Skeletal muscle satellite cell (primary cell): ENCODE measurements around the gene PDSS2.

Experiments
- H3K27me3 ChIP-seq: 2 replicates; pipeline ENCODE4 v1.7.0; 2013; ENCODE audit warnings: low read length; ENCODE audit not compliant: control insufficient read depth, insufficient read depth
- H3K36me3 ChIP-seq: 2 replicates; pipeline ENCODE4 v1.7.0; 2013; ENCODE audit warnings: mild to moderate bottlenecking, control low read depth, low read length; ENCODE audit not compliant: insufficient read depth
- H3K4me1 ChIP-seq: 2 replicates; pipeline ENCODE4 v1.7.0; 2013; ENCODE audit warnings: low read length; ENCODE audit not compliant: control insufficient read depth, insufficient read depth
- H3K4me2 ChIP-seq: 2 replicates; pipeline ENCODE4 v1.7.0; 2013; ENCODE audit warnings: mild to moderate bottlenecking, low read length
- H3K4me3 ChIP-seq: 2 replicates; pipeline ENCODE4 v1.7.0; 2013; ENCODE audit warnings: low read length
- H3K9ac ChIP-seq: 2 replicates; pipeline ENCODE4 v1.7.0; 2013; ENCODE audit warnings: mild to moderate bottlenecking, low read depth, low read length, moderate library complexity
- H3K9me3 ChIP-seq: replicated peaks from 2 replicates; pipeline ENCODE4 v1.7.0; 2013; ENCODE audit warnings: mild to moderate bottlenecking, control low read depth, low read length

PDSS2 gene

DNA sequence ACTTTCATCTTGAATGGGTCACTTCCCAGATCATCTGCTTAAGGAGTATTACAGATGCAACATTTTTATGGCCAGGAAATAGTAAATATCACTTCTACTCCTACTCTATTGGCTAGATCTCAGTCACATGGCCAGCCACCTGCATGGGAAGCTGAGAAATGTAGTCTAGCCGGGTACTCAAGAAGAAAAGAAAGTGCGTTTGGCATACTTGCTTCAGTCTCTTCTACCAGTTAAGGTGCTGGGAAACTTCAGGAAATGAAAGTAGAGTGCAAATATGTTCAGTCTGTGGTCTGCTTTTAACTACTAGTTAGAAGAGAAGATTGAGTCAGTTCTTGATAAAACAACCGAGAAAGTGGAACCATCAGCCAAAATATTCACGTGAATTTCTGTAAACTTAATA, 129.2 kb downstream of the PDSS2 start:
- Histone ChIP-seq H3K4me1 (no peaks in the 10 kb centered on the region), H3K9ac (no peak overlapping the region), H3K4me2 (no peak overlapping the region), H3K36me3 (no peaks in the 10 kb centered on the region), H3K27me3 (no peaks in the 10 kb centered on the region), H3K9me3 (no peaks in the 10 kb centered on the region), H3K4me3 (no peak overlapping the region)

DNA sequence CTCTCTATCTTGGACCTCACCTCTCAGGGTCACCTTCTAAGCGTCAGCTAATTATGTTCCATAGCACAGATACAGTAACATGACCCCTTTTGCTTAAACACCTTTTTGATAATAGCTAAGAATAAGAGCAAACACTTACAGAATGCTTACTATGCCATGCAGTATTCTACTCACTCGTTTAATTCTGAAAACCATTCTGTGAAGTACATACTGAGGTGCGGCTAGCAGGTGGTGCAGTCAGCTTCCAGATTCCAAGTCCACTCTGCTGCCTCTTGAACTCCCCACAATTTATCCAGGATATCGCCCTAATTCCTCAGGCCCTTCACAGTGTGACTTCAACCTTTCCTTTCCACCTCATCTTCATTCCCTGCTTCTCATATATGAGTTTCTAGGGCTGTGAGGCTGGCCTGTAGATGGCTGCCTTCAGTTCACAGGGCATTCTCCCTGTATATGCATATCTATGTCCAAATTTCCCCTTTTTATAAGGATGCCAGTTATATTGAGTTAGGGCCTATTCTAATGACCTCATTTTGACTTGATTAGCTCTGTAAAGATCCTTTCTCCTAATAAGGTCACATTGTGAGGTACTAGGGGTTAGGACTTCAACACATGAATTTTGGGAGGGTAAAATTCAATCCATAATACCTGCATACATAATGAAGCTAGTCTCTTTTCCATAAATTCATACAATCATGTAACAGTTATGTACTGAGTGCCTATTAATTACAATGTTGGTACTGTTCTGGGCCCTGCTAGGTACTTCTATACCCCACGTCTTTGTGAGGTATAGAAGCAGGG, 130.1 kb downstream of the PDSS2 start:
- H3K9ac ChIP-seq: no peak overlapping the region
- H3K4me3 ChIP-seq: no peak overlapping the region
- H3K36me3 ChIP-seq: no peaks in the 10 kb centered on the region
- H3K4me1 ChIP-seq: peaks cover under 1% of the 10 kb centered on the region
- no peaks in the 10 kb centered on the region for H3K9me3 ChIP-seq
- H3K4me2 ChIP-seq: no peak overlapping the region
- H3K27me3 ChIP-seq: no peaks in the 10 kb centered on the region

GRCh38 chr6:107328081-107328480, 131.3 kb downstream of the PDSS2 start:
- H3K27me3 ChIP-seq: no peaks in the 10 kb centered on the region
- H3K9me3 ChIP-seq: no peaks in the 10 kb centered on the region
- peaks cover 12% of the 10 kb centered on the region for H3K4me1 ChIP-seq
- no peak overlapping the region for H3K9ac ChIP-seq
- no peak overlapping the region for H3K4me2 ChIP-seq
- H3K36me3 ChIP-seq: no peaks in the 10 kb centered on the region
- H3K4me3 ChIP-seq: no peak overlapping the region

DNA sequence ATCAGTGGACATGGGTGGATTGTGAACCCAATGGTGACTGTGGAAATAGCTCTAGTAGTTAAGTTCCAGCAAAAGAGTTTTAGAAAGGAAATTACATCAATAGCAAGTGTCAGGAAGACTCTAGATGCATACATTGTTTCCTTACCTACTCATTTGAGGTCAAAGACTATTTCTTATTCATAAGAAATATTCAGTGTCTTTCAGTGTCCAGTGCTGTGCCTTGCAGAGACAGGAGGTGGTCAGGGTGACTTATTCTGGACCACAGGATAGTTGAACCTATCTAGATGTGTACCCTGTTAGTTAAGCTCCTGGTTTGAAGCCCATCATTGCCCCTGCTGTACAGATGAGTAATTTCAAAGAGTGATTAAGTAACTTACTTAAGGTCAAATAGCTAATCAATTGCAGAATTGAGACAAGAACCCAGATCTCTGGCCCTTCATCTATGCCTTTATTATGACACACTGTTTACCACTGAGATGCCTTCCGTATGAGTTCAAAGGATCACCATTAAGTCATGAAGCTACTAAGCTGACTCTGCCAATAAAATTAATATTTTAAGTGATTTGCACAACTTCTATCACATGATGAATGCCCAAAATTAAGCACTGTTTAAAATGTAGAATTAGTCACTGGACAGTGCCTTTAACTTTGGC, 136.1 kb downstream of the PDSS2 start:
- peaks cover 41% of the 10 kb centered on the region for H3K4me1 ChIP-seq
- no peak overlapping the region for H3K4me3 ChIP-seq
- H3K9me3 ChIP-seq: no peaks in the 10 kb centered on the region
- H3K4me2 ChIP-seq: peak overlapping the region; percentile 27
- H3K36me3 ChIP-seq: no peaks in the 10 kb centered on the region
- H3K9ac ChIP-seq: no peak overlapping the region
- no peaks in the 10 kb centered on the region for H3K27me3 ChIP-seq

GRCh38 chr6:107321793-107322192, 137.6 kb downstream of the PDSS2 start:
- H3K36me3 ChIP-seq: no peaks in the 10 kb centered on the region
- no peak overlapping the region for H3K9ac ChIP-seq
- peaks cover 41% of the 10 kb centered on the region for H3K4me1 ChIP-seq
- no peak overlapping the region for H3K4me2 ChIP-seq
- no peaks in the 10 kb centered on the region for H3K9me3 ChIP-seq
- H3K4me3 ChIP-seq: no peak overlapping the region
- H3K27me3 ChIP-seq: no peaks in the 10 kb centered on the region

DNA sequence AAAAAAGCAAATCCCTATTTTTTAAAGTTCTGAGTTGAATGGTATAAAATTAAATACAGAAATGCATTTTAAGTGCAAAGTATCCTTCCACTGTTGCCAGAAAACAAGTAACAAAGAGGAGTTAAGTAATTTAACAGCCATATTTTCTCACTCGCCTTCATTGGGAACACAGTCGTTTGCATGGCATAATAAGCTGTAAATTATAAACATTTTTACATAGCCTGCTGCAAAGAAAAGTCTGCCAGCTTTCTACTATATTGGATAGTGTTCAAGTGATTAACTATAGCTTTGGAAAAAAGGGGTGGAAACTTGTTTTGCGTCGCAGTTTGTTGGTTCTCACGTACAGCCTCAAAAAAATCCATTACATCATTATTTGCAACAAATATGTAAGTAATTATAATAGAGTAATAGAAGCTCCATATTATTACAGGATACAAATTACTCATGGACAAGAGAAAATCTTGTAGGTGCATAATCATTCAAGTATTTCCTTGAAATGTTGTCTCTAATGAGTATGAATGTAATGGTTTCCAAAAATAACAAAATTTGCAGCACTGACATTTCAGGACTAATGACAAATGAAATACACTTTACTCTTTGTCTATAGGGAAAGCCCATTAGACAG, 139.3 kb downstream of the PDSS2 start:
- Histone ChIP-seq H3K4me1 (peaks cover 41% of the 10 kb centered on the region), H3K4me3 (no peak overlapping the region), H3K9ac (no peak overlapping the region), H3K9me3 (no peaks in the 10 kb centered on the region), H3K27me3 (no peaks in the 10 kb centered on the region), H3K36me3 (no peaks in the 10 kb centered on the region), H3K4me2 (no peak overlapping the region)

- H3K4me3 ChIP-seq: no peak overlapping the region
- H3K27me3 ChIP-seq: no peaks in the 10 kb centered on the region
- H3K4me1 ChIP-seq: peaks cover 30% of the 10 kb centered on the region
- no peaks in the 10 kb centered on the region for H3K36me3 ChIP-seq
- H3K9me3 ChIP-seq: no peaks in the 10 kb centered on the region
- no peak overlapping the region for H3K9ac ChIP-seq
- H3K4me2 ChIP-seq: no peak overlapping the region
Observed at GRCh38 chr6:107318100-107318736, 141.1 kb downstream of the PDSS2 start.

DNA sequence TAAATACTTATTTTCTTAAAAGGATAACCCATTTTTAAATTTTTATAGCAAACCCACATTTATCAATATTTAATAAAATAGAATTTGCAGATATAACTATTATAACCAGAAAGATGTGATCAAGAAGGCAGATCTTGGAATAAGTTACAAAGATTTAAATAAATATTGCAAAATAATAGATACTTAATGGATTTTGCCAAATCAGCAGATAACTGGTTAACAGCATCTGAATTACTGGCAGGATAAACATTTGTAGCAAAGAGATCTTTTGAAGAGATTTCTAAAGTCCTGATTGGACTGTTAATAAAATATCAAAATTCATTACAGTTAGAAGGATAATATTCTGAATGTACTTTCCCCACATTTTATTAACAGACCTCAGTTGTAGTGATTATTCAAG, 144.2 kb downstream of the PDSS2 start:
- H3K9ac ChIP-seq: no peak overlapping the region
- no peaks in the 10 kb centered on the region for H3K9me3 ChIP-seq
- peaks cover 8% of the 10 kb centered on the region for H3K4me1 ChIP-seq
- no peaks in the 10 kb centered on the region for H3K36me3 ChIP-seq
- no peaks in the 10 kb centered on the region for H3K27me3 ChIP-seq
- no peak overlapping the region for H3K4me2 ChIP-seq
- no peak overlapping the region for H3K4me3 ChIP-seq

DNA sequence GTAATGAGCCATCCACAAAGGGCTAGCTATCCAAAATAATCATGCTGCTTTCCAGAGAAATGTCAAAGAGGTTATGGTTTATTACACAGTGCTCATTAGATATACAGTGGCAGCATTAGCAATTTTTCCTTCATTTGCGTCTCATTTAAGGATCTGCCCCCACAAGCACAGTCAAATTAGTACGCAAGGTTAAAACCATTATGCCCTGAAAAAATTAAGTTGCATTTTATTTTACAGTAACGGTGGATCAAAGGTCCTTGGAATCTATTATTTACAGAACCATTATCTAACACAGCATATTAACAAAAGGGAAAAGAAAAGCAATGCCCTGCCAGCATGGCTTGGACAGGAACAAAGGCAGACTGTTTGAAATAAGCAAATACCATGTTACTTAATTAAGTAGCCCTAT, 144.8 kb downstream of the PDSS2 start:
- no peaks in the 10 kb centered on the region for H3K36me3 ChIP-seq
- H3K4me2 ChIP-seq: no peak overlapping the region
- no peaks in the 10 kb centered on the region for H3K9me3 ChIP-seq
- no peak overlapping the region for H3K4me3 ChIP-seq
- no peaks in the 10 kb centered on the region for H3K27me3 ChIP-seq
- H3K4me1 ChIP-seq: peaks cover 2% of the 10 kb centered on the region
- no peak overlapping the region for H3K9ac ChIP-seq

DNA sequence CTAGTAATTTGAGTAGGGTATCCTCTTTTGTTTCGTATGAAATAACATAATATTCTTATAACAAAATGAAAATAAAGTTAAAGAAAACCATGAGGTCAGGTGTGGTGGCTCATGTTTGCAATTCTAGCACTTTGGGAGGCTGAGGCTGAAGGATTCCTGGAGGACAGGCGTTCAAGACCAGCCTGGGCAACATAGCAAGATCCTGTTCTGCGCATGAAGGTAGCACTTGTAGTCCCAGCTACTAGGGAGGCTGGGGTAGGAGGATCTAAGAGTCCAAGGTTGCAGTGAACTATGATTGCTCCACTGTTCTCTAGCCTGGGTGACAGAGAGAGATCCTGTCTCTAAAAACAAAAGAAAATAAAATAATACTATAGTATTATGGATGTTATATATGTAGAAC, 145.6 kb downstream of the PDSS2 start:
- Histone ChIP-seq H3K36me3 (no peaks in the 10 kb centered on the region), H3K4me2 (no peak overlapping the region), H3K27me3 (no peaks in the 10 kb centered on the region), H3K9me3 (no peaks in the 10 kb centered on the region), H3K9ac (no peak overlapping the region), H3K4me1 (no peaks in the 10 kb centered on the region), H3K4me3 (no peak overlapping the region)

GRCh38 chr6:107310362-107310761, 149.0 kb downstream of the PDSS2 start:
- Histone ChIP-seq H3K4me2 (no peak overlapping the region), H3K27me3 (no peaks in the 10 kb centered on the region), H3K9me3 (no peaks in the 10 kb centered on the region), H3K9ac (no peak overlapping the region), H3K36me3 (no peaks in the 10 kb centered on the region), H3K4me3 (no peak overlapping the region), H3K4me1 (no peaks in the 10 kb centered on the region)
